Pancreas (tissue), 8 donors: ENCODE results near the gene TAMALIN. TPM values are rescaled to one million over a fixed set of nuclear protein-coding genes. Genes with fewer than 3 reads are reported as not detected.

ENCODE experiments used
- polyA plus RNA-seq, 2 donors: library from polyadenylated mRNA; stranded (reverse); fragments of 200-250 nt; gene quantifications; one replicate each; pipeline ENCODE4 v1.2.3, GENCODE V29; 2013
- total RNA-seq, 6 donors: library from RNA; stranded (reverse); fragmentation: NEBNext Ultra II Directional in 4 of 6; extraction: Animal tissue kit (Norgen Biotek cat#: 25700) in 4 of 6; gene quantifications; one replicate each; pipeline versions ENCODE4 v1.2.1 to v1.2.4, GENCODE V29; 2021 to 2023
- donor health status: healthy with polysubstance abuse.
- donor health status: DM: no; HTN: no; CAD: no; lungs with moderate emphysema.
- donor health status: DM: no; HTN: no; CAD: no.
- donor health status: Bipolar disorder and iron deficiency.
- donor health status: DM: yes; HTN: yes; CAD: no.
- donor health status: DM: no; HTN: no; CAD: no.
- donor health status: DM: no; HTN: no; CAD: no.
- donor health status: DM: yes; HTN: yes; CAD: no.

Gene TAMALIN
- total and polyA plus RNA-seq, 8 donors: 7.1 to 51.6 (median 13.6) TPM

Other genes with a start within 250 kb of the TAMALIN start
- gene FIGNL2, start 158.2 kb upstream of the TAMALIN start, total RNA-seq: under 1 TPM; 0.09 to 0.47 (median 0.14) TPM
- gene FIGNL2, start 158.2 kb upstream of the TAMALIN start, polyA plus RNA-seq: under 1 TPM; 0.15 to 0.21 TPM
- not detected for gene ANKRD33, start 118.8 kb upstream of the TAMALIN start, total RNA-seq
- gene ANKRD33, start 118.8 kb upstream of the TAMALIN start, polyA plus RNA-seq: not detected
- 10 to 100 TPM in 3 of 6 donors, 1 to 10 TPM in 3; 6.6 to 20.8 (median 12.3) TPM for gene ACVRL1, start 99.4 kb upstream of the TAMALIN start, total RNA-seq
- gene ACVRL1, start 99.4 kb upstream of the TAMALIN start, polyA plus RNA-seq: 10 to 100 TPM; 10.1 to 16.1 TPM
- 10 to 100 TPM; 24.2 to 31.4 (median 27.8) TPM for gene ACVR1B, start 55.2 kb upstream of the TAMALIN start, total RNA-seq
- 10 to 100 TPM; 16.0 to 22.4 TPM for gene ACVR1B, start 55.2 kb upstream of the TAMALIN start, polyA plus RNA-seq
- gene NR4A1, start 44.5 kb downstream of the TAMALIN start, total RNA-seq: 10 to 100 TPM; 11.7 to 55.2 (median 22.0) TPM
- gene NR4A1, start 44.5 kb downstream of the TAMALIN start, polyA plus RNA-seq: 10 to 100 TPM; 76.4 to 85.4 TPM
- gene ATG101, start 63.0 kb downstream of the TAMALIN start, total RNA-seq: 10 to 100 TPM; 13.6 to 20.4 (median 18.7) TPM
- 10 to 100 TPM; 23.0 to 31.7 TPM for gene ATG101, start 63.0 kb downstream of the TAMALIN start, polyA plus RNA-seq
- under 1 TPM in 2 of 6 donors, not detected in 4; 0.09 to 0.20 TPM for gene SMIM41, start 72.8 kb downstream of the TAMALIN start, total RNA-seq
- under 1 TPM in 1 of 2 donors, not detected in 1; 0.19 TPM for gene SMIM41, start 72.8 kb downstream of the TAMALIN start, polyA plus RNA-seq
- gene KRT80, start 185.1 kb downstream of the TAMALIN start, total RNA-seq: 10 to 100 TPM in 3 of 6 donors, 1 to 10 TPM in 3; 4.8 to 18.3 (median 9.0) TPM
- 1 to 10 TPM; 8.1 to 9.1 TPM for gene KRT80, start 185.1 kb downstream of the TAMALIN start, polyA plus RNA-seq
- gene KRT7, start 226.3 kb downstream of the TAMALIN start, total RNA-seq: 100 to 1,000 TPM in 3 of 6 donors, 10 to 100 TPM in 3; 57.5 to 336 (median 90.6) TPM
- gene KRT7, start 226.3 kb downstream of the TAMALIN start, polyA plus RNA-seq: 100 to 1,000 TPM; 111 to 238 TPM